ENCODE measurements around the gene NOM1. TPM values are rescaled to one million over a fixed set of nuclear protein-coding genes. Genes with fewer than 3 reads are reported as not detected.

The NOM1 gene
- total RNA-seq, 4 donors from 2014 or later: 12.9 to 18.0 (median 14.3) TPM

- Histone ChIP-seq H3K27ac (no peak overlapping the region), H3K27me3 (no peaks in the 10 kb centered on the region), H3K36me3 (peaks cover 0 to 76% of the 10 kb centered on the region in 2 donors), H3K9me3 (no peaks in the 10 kb centered on the region), H3K4me3 (no peak overlapping the region), H3K4me1 (no peaks in the 10 kb centered on the region)
- DNase-seq (no peak), ATAC-seq (no peak)
- in situ Hi-C loops (cut with MboI; ENCODE audit: low sequenced_read_pairs in 4 of 4): loop anchor here (25.0 kb wide), 2 partner anchors 174 to 299 kb away; partner anchors contain the start of gene UBE3C (in 1 of the 4)
- intact Hi-C loops (cut with DNase I; ENCODE audit: low total_unique reads): no loop called here
- TF ChIP-seq CTCF (IDR thresholded peaks at IDR 0.05 in 4 of 5, conservative IDR thresholded peaks at IDR 0.05 in 1 of 5) (no peak), POLR2A (IDR thresholded peaks at IDR 0.05) (no peak)
Measured at GRCh38 chr7:156962897-156963296, 13.4 kb downstream of the NOM1 start.

- Histone ChIP-seq H3K36me3 (peaks cover 0 to 71% of the 10 kb centered on the region in 2 donors), H3K27me3 (no peaks in the 10 kb centered on the region), H3K9me3 (no peaks in the 10 kb centered on the region), H3K27ac (no peak overlapping the region), H3K4me1 (peaks cover 0 to 5% of the 10 kb centered on the region in 2 donors), H3K4me3 (no peak overlapping the region)
- DNase-seq (no peak), ATAC-seq (no peak)
- in situ Hi-C loops (cut with MboI; ENCODE audit: low sequenced_read_pairs in 4 of 4): loop anchor here (25.0 kb wide), 2 partner anchors 174 to 299 kb away; partner anchors contain the start of gene UBE3C (in 1 of the 4)
- intact Hi-C loops (cut with DNase I; ENCODE audit: low total_unique reads): no loop called here
- TF ChIP-seq CTCF (IDR thresholded peaks at IDR 0.05 in 4 of 5, conservative IDR thresholded peaks at IDR 0.05 in 1 of 5): no peak
- TF ChIP-seq POLR2A (IDR thresholded peaks at IDR 0.05): no peak
Measured at GRCh38 chr7:156963472-156963871, 14.0 kb downstream of the NOM1 start.

GRCh38 chr7:156964971-156965370 lies 15.5 kb downstream of the NOM1 start:
- in situ Hi-C loops (cut with MboI; ENCODE audit: low sequenced_read_pairs in 4 of 4) (loop anchor here (25.0 kb wide), 2 partner anchors 172 to 297 kb away; partner anchors contain the start of gene UBE3C (in 1 of the 4)), intact Hi-C loops (cut with DNase I; ENCODE audit: low total_unique reads) (no loop called here)
- H3K4me1 ChIP-seq: peaks cover 9 to 19% of the 10 kb centered on the region in 2 donors
- no peak for ATAC-seq
- H3K27me3 ChIP-seq: no peaks in the 10 kb centered on the region
- no peak for DNase-seq
- H3K36me3 ChIP-seq: peaks cover 0 to 65% of the 10 kb centered on the region in 2 donors
- H3K4me3 ChIP-seq: no peak overlapping the region
- TF ChIP-seq CTCF (IDR thresholded peaks at IDR 0.05 in 4 of 5, conservative IDR thresholded peaks at IDR 0.05 in 1 of 5) (no peak), POLR2A (IDR thresholded peaks at IDR 0.05) (no peak)
- no peak overlapping the region for H3K27ac ChIP-seq
- H3K9me3 ChIP-seq: no peaks in the 10 kb centered on the region

- TF ChIP-seq CTCF (IDR thresholded peaks at IDR 0.05 in 4 of 5, conservative IDR thresholded peaks at IDR 0.05 in 1 of 5): no peak
- no peak for TF ChIP-seq POLR2A (IDR thresholded peaks at IDR 0.05)
- H3K36me3 ChIP-seq: peaks cover 0 to 51% of the 10 kb centered on the region in 2 donors
- H3K4me1 ChIP-seq: peaks cover 10 to 20% of the 10 kb centered on the region in 2 donors
- ATAC-seq: no peak
- intact Hi-C loops (cut with DNase I; ENCODE audit: low total_unique reads): no loop called here
- no peaks in the 10 kb centered on the region for H3K9me3 ChIP-seq
- H3K4me3 ChIP-seq: no peak overlapping the region
- DNase-seq: no peak
- H3K27ac ChIP-seq: no peak overlapping the region
- H3K27me3 ChIP-seq: no peaks in the 10 kb centered on the region
- in situ Hi-C loops (cut with MboI; ENCODE audit: low sequenced_read_pairs in 4 of 4): loop anchor here (25.0 kb wide), 2 partner anchors 171 to 296 kb away; partner anchors contain the start of gene UBE3C (in 1 of the 4)
Measured at GRCh38 chr7:156966387-156966786, 16.9 kb downstream of the NOM1 start.

All from gastrocnemius medialis (tissue), 4 donors.